ENCODE measurements around the gene P2RY2. TPM values are rescaled to one million over a fixed set of nuclear protein-coding genes. Genes with fewer than 3 reads are reported as not detected.

The P2RY2 gene
- total and polyA plus RNA-seq, 4 donors: 1.8 to 3.7 (median 2.2) TPM

DNA sequence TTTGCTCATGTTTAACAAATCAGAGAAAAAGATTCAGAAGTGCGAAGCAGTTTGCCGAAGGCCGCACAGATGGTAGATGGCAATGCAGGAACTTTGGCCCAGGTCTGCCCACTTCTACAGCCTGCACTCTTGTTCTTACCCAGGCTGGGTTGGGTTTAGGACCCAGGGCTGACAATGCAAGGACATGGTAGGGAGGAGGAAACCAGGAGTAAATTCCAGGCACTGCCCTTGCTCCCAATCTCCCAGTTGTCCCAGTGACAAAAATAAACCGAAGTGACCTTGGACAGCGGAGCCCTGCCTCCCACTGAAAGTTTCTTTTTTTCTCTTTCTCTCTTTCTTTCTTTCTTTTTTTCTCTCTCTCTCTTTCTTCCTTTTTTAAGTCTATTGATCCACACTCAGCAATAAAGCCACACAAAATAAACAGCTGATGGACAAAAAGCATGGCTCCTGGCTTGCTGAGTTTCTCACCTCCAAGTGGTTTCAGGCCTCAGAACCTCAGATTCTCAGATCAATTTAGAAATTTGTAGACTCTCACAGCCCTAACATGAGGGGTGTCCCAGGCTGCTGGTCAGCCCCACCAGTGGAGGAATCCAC is 42.4 kb upstream of the P2RY2 start:
- WGBS: 54% methylated on average over 5 of the region's 5 CpGs
- no peak overlapping the region for H3K9ac ChIP-seq (ENCODE audit: low read depth in 1 of 2, low read length in 2 of 2)
- no peaks in the 10 kb centered on the region for H3K36me3 ChIP-seq (ENCODE audit: control insufficient read depth in 4 of 4, insufficient read depth in 3 of 4, low read depth in 1 of 4, low read length in 3 of 4)
- H3K9me3 ChIP-seq (ENCODE audit: control insufficient read depth in 4 of 4, low read length in 3 of 4): no peaks in the 10 kb centered on the region
- no peak overlapping the region for H3K4me3 ChIP-seq (ENCODE audit: low read depth in 1 of 3, low read length in 3 of 3)
- H3K4me1 ChIP-seq (ENCODE audit: control insufficient read depth in 4 of 4, insufficient read depth in 4 of 4, low read length in 3 of 4): peaks cover 7 to 31% (median 20%) of the 10 kb centered on the region in 4 donors
- peak; percentile 43 to 71 for TF ChIP-seq RXRA (IDR thresholded peaks at IDR 0.05)
- TF ChIP-seq, protein P1, sequence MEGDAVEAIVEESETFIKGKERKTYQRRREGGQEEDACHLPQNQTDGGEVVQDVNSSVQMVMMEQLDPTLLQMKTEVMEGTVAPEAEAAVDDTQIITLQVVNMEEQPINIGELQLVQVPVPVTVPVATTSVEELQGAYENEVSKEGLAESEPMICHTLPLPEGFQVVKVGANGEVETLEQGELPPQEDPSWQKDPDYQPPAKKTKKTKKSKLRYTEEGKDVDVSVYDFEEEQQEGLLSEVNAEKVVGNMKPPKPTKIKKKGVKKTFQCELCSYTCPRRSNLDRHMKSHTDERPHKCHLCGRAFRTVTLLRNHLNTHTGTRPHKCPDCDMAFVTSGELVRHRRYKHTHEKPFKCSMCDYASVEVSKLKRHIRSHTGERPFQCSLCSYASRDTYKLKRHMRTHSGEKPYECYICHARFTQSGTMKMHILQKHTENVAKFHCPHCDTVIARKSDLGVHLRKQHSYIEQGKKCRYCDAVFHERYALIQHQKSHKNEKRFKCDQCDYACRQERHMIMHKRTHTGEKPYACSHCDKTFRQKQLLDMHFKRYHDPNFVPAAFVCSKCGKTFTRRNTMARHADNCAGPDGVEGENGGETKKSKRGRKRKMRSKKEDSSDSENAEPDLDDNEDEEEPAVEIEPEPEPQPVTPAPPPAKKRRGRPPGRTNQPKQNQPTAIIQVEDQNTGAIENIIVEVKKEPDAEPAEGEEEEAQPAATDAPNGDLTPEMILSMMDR (IDR thresholded peaks at IDR 0.05; ENCODE audit: low read depth, low read length, missing input control): no peak
- TF ChIP-seq, protein P2, sequence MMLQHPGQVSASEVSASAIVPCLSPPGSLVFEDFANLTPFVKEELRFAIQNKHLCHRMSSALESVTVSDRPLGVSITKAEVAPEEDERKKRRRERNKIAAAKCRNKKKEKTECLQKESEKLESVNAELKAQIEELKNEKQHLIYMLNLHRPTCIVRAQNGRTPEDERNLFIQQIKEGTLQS (IDR thresholded peaks at IDR 0.05): peak; percentile 31
- TF ChIP-seq HNF4G (IDR thresholded peaks at IDR 0.05): no peak
- TF ChIP-seq SP1 (IDR thresholded peaks at IDR 0.05): peak; percentile 64
- peak; percentile 32 for TF ChIP-seq FOXA2 (IDR thresholded peaks at IDR 0.05)
- TF ChIP-seq, protein P3, sequence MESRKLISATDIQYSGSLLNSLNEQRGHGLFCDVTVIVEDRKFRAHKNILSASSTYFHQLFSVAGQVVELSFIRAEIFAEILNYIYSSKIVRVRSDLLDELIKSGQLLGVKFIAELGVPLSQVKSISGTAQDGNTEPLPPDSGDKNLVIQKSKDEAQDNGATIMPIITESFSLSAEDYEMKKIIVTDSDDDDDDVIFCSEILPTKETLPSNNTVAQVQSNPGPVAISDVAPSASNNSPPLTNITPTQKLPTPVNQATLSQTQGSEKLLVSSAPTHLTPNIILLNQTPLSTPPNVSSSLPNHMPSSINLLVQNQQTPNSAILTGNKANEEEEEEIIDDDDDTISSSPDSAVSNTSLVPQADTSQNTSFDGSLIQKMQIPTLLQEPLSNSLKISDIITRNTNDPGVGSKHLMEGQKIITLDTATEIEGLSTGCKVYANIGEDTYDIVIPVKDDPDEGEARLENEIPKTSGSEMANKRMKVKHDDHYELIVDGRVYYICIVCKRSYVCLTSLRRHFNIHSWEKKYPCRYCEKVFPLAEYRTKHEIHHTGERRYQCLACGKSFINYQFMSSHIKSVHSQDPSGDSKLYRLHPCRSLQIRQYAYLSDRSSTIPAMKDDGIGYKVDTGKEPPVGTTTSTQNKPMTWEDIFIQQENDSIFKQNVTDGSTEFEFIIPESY (IDR thresholded peaks at IDR 0.05): no peak
- TF ChIP-seq HNF4A (conservative IDR thresholded peaks at IDR 0.05): peak; percentile 47 to 66
- TF ChIP-seq JUND (IDR thresholded peaks at IDR 0.05): peak in 1 of 2 donors; percentile 19
- peak; percentile 70 for TF ChIP-seq YY1 (IDR thresholded peaks at IDR 0.05)
- peak; percentile 15 for TF ChIP-seq FOXA1 (IDR thresholded peaks at IDR 0.05)
- no peak for TF ChIP-seq GABPA (IDR thresholded peaks at IDR 0.05 in 1 of 2, conservative IDR thresholded peaks at IDR 0.05 in 1 of 2)
- TF ChIP-seq, protein P4, sequence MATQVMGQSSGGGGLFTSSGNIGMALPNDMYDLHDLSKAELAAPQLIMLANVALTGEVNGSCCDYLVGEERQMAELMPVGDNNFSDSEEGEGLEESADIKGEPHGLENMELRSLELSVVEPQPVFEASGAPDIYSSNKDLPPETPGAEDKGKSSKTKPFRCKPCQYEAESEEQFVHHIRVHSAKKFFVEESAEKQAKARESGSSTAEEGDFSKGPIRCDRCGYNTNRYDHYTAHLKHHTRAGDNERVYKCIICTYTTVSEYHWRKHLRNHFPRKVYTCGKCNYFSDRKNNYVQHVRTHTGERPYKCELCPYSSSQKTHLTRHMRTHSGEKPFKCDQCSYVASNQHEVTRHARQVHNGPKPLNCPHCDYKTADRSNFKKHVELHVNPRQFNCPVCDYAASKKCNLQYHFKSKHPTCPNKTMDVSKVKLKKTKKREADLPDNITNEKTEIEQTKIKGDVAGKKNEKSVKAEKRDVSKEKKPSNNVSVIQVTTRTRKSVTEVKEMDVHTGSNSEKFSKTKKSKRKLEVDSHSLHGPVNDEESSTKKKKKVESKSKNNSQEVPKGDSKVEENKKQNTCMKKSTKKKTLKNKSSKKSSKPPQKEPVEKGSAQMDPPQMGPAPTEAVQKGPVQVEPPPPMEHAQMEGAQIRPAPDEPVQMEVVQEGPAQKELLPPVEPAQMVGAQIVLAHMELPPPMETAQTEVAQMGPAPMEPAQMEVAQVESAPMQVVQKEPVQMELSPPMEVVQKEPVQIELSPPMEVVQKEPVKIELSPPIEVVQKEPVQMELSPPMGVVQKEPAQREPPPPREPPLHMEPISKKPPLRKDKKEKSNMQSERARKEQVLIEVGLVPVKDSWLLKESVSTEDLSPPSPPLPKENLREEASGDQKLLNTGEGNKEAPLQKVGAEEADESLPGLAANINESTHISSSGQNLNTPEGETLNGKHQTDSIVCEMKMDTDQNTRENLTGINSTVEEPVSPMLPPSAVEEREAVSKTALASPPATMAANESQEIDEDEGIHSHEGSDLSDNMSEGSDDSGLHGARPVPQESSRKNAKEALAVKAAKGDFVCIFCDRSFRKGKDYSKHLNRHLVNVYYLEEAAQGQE (IDR thresholded peaks at IDR 0.05): peak; percentile 68
- peak; percentile 55 to 58 for TF ChIP-seq RAD21 (IDR thresholded peaks at IDR 0.05)
- TF ChIP-seq, protein P5, sequence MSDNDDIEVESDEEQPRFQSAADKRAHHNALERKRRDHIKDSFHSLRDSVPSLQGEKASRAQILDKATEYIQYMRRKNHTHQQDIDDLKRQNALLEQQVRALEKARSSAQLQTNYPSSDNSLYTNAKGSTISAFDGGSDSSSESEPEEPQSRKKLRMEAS (IDR thresholded peaks at IDR 0.05): peak; percentile 46
- TF ChIP-seq EGR1 (IDR thresholded peaks at IDR 0.05; ENCODE audit: low read depth in 2 of 2): peak in 1 of 2 donors; percentile 40
- peak; percentile 65 for TF ChIP-seq NR2F2 (IDR thresholded peaks at IDR 0.05)
- TF ChIP-seq TAF1 (conservative IDR thresholded peaks at IDR 0.05): no peak
- no peaks in the 10 kb centered on the region for H3K27me3 ChIP-seq (ENCODE audit: control insufficient read depth in 4 of 4, insufficient read depth in 4 of 4, low read length in 3 of 4)
- no peak for DNase-seq (ENCODE audit: low spot score)
- H3K27ac ChIP-seq (ENCODE audit: low read depth in 1 of 2, low read length in 2 of 2): peak overlapping the region; percentile 50 to 64

Measured in liver (tissue), 9 donors.